ENCODE measurements around the gene CRTC1.

GRCh38 chr19:18730885-18731513 lies 47.5 kb downstream of the CRTC1 start:
- TF ChIP-seq CTCF (IDR thresholded peaks at IDR 0.05; ENCODE audit: low read depth, low read length, missing input control) (no peak), EGR1 (IDR thresholded peaks at IDR 0.05; ENCODE audit: low read depth in 2 of 2) (no peak), TAF1 (conservative IDR thresholded peaks at IDR 0.05) (no peak), ATF3 (IDR thresholded peaks at IDR 0.05) (no peak), RAD21 (IDR thresholded peaks at IDR 0.05) (no peak), YY1 (IDR thresholded peaks at IDR 0.05) (no peak), GABPA (IDR thresholded peaks at IDR 0.05 in 1 of 2, conservative IDR thresholded peaks at IDR 0.05 in 1 of 2) (no peak), REST (IDR thresholded peaks at IDR 0.05) (no peak), JUND (IDR thresholded peaks at IDR 0.05) (no peak), MAX (IDR thresholded peaks at IDR 0.05) (no peak), HNF4A (conservative IDR thresholded peaks at IDR 0.05) (no peak), SP1 (IDR thresholded peaks at IDR 0.05) (no peak), ZBTB33 (IDR thresholded peaks at IDR 0.05) (no peak)

Measured in liver (tissue), 3 donors.